Heart left ventricle (tissue), 16 donors: ENCODE data around the gene PRELID2. TPM values are rescaled to one million over a fixed set of nuclear protein-coding genes. Genes with fewer than 3 reads are reported as not detected.

ENCODE experiments used
- ATAC-seq, 4 donors: fragments of 200-7000 bp; cut with Tn5 transposase; one replicate each; pipeline ENCODE4 v1.9.1; 2020 to 2022; ENCODE audit warnings: moderate library complexity in 4 of 4, mild to moderate bottlenecking in 3 of 4, moderate number of reproducible peaks in 1 of 4
- DNase-seq, 5 donors: peaks; one replicate each; pipeline ENCODE4 v3.0.0-alpha.2; 2020
- H3K27ac ChIP-seq, 12 donors: fragments of 200-600 bp; sonication (generic) in 4 of 12; one replicate each; pipeline versions ENCODE4 v1.5.0 to v1.8.0; 2016 to 2022; ENCODE audit warnings: mild to moderate bottlenecking in 2 of 12
- H3K27me3 ChIP-seq, 9 donors: fragments of 200-600 bp; sonication (generic) in 2 of 9; one replicate each; pipeline versions ENCODE4 v1.5.1 to v1.8.0; 2016 to 2022; ENCODE audit warnings: mild to moderate bottlenecking in 3 of 9
- H3K36me3 ChIP-seq, 9 donors: fragments of 200-600 bp; sonication (generic) in 2 of 9; one replicate each; pipeline versions ENCODE4 v1.5.0 to v1.8.0; 2018 to 2022; ENCODE audit warnings: mild to moderate bottlenecking in 2 of 9
- H3K4me1 ChIP-seq, 12 donors: fragments of 200-600 bp; sonication (generic) in 4 of 12; one replicate each; pipeline versions ENCODE4 v1.5.0 to v1.8.0; 2016 to 2022; ENCODE audit warnings: mild to moderate bottlenecking in 3 of 12
- H3K4me3 ChIP-seq, 12 donors: fragments of 200-600 bp; sonication (generic) in 4 of 12; one replicate each; pipeline versions ENCODE4 v1.5.0 to v1.8.0; 2017 to 2022; ENCODE audit warnings: mild to moderate bottlenecking in 9 of 12, moderate library complexity in 4 of 12
- H3K9me3 ChIP-seq, 12 donors: fragments of 200-600 bp; sonication (generic) in 4 of 12; one replicate each; pipeline versions ENCODE4 v1.5.0 to v1.8.0; 2016 to 2022; ENCODE audit warnings: mild to moderate bottlenecking in 1 of 12
- POLR2A ChIP-seq, 2 donors: fragments of 450-650 bp; IDR thresholded peaks; one replicate each; pipeline ENCODE4 v1.6.1; 2017; ENCODE audit warnings: antibody characterized with exemption in 2 of 2, mild to moderate bottlenecking in 2 of 2, moderate library complexity in 2 of 2
- WGBS, 4 donors: extraction: QIAGEN DNeasy Blood & Tissue Kit in 2 of 4; methylation state at CpG; one replicate each; pipeline versions ENCODE4 v1.1.5 to v1.1.7; 2013 to 2018; 5-methylcytosine and 5-hydroxymethylcytosine counted together
- intact Hi-C, 10 donors: fragments of 100-400 bp; cut with DNase I; formaldehyde crosslinking; loops; one replicate each; pipeline versions ENCODE4 v1.11.1 to v1.14.2; 2022
- polyA plus RNA-seq, 2 donors: library from polyadenylated mRNA; stranded (reverse); fragments of 200-250 nt; gene quantifications; one replicate each; pipeline ENCODE4 v1.2.3, GENCODE V29; 2013
- total RNA-seq, 9 donors: library from RNA; depleted of rRNA in 2 of 9; stranded (reverse); fragments of >200 nt in 2 of 9; fragmentation: NEBNext Ultra II Directional in 3 of 9; extraction: Animal tissue kit (Norgen Biotek cat#: 25700) in 3 of 9; gene quantifications; one replicate each; pipeline versions ENCODE4 v1.1.0 to v1.2.4, GENCODE V29; 2016 to 2023
- TF ChIP-seq, protein P1 (sequence below), 12 donors: fragments of 200-600 bp; sonication (generic) in 4 of 12; IDR thresholded peaks; one replicate each; pipeline versions ENCODE4 v1.5.0 to v1.8.0; 2018 to 2022; ENCODE audit warnings: antibody characterized with exemption in 12 of 12, mild to moderate bottlenecking in 5 of 12
- donor health status: ischemic (EF 13 %, LVEDD 7.1; RV severe dilation, severe dysfunction).
- donor health status: healthy with polysubstance abuse.
- donor health status: DM: no; HTN: yes; CAD: no.
- donor health status: DM: no; HTN: no; CAD: no.
- donor health status: ischemic (EF 25% LVEDD 6.9; RV normal size, moderate dysfunction).
- donor health status: ischemic (EF 25% LVEDD 5.7; RV mildly dilated, moderate dysfunction).
- donor health status: healthy.
- donor health status: DM: yes; HTN: yes; CAD: no.
- donor health status: ischemic (EF 35%, LVEDD 5.7; RV mildly dilated, moderate dysfunction).
- donor health status: nonischemic (EF 11% LVEDD 7.7; RV severe dilation, severe dysfunction).
- donor health status: DM: yes; HTN: yes; CAD: no.
- donor health status: PGD.
- donor health status: ischemic (EF 29% LVEDD 5.4; RV normal size, mild dysfunction).
- donor health status: nonischemic (EF 23%, LVEDD 6.1; RV moderate dilation, normal function).

PRELID2 gene
- total and polyA plus RNA-seq, 11 donors, result 1.2 to 26.7 (median 9.1) TPM

DNA sequence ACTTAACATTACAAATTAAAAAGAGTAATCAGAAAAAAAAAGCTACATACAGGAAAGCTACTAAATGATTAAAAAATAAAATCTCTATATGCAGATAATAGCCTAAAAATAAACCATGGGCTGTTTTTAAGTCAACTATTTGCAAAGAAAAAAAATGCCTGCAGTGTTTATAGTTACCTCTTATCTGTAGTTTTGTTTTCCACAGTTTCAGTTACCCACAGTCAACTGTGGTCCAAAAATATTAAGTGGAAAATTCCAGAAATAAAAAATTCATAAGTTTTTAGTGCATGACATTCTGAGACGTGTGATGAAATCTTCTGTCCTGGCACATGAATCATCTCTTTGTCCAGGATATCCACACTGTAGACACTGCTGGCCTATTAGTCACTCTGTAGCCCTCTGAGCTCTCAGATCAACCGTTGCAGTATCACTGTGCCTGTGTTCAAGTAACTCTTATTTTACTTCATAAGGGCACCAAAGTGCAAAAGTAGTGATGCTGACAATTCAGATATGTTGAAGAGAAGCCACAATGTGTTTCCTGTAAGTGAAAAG is 59.2 kb downstream of the PRELID2 start:
- ATAC-seq (peak; percentile 42 to 98 (median 84)), DNase-seq (peak in 1 of 5 donors; percentile 36)
- Histone ChIP-seq H3K4me1 (peaks cover 0 to 16% (median 2%) of the 10 kb centered on the region in 12 donors), H3K27me3 (no peaks in the 10 kb centered on the region), H3K27ac (peak overlapping the region in 9 of 12 donors; percentile 12 to 85 (median 30)), H3K4me3 (no peak overlapping the region), H3K36me3 (peaks cover 0 to 5% (median 0%) of the 10 kb centered on the region in 9 donors), H3K9me3 (no peaks in the 10 kb centered on the region)
- intact Hi-C loops, result no loop called here
- TF ChIP-seq POLR2A (IDR thresholded peaks at IDR 0.05), result no peak
- TF ChIP-seq, protein P1, sequence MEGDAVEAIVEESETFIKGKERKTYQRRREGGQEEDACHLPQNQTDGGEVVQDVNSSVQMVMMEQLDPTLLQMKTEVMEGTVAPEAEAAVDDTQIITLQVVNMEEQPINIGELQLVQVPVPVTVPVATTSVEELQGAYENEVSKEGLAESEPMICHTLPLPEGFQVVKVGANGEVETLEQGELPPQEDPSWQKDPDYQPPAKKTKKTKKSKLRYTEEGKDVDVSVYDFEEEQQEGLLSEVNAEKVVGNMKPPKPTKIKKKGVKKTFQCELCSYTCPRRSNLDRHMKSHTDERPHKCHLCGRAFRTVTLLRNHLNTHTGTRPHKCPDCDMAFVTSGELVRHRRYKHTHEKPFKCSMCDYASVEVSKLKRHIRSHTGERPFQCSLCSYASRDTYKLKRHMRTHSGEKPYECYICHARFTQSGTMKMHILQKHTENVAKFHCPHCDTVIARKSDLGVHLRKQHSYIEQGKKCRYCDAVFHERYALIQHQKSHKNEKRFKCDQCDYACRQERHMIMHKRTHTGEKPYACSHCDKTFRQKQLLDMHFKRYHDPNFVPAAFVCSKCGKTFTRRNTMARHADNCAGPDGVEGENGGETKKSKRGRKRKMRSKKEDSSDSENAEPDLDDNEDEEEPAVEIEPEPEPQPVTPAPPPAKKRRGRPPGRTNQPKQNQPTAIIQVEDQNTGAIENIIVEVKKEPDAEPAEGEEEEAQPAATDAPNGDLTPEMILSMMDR (IDR thresholded peaks at IDR 0.05), result no peak
- 41 to 62% (median 49%) methylated on average over 2 of the region's 2 CpGs for WGBS, 4 donors

DNA sequence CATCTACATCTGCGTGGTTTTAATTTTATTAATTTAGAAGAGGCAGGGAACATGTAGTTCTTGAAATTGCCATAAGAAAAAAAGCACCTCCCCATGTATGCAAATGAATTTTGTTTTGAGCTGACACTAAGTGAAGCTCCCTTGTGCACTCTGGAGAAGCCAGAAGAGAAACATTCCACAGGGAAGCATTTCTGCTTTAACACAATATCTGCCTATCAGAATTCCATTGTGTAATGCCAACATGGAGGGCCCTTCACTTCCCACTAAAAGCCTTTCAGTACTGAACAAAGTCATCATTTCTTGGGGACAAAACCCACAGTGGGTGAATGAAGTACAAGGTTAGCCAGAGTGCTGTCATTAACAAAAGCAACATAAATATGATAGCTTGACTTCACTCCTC is 59.7 kb downstream of the PRELID2 start:
- ATAC-seq, result no peak
- no peak for TF ChIP-seq POLR2A (IDR thresholded peaks at IDR 0.05)
- TF ChIP-seq, protein P1 (IDR thresholded peaks at IDR 0.05), result no peak
- no peak for DNase-seq
- Histone ChIP-seq H3K4me1 (peaks cover 0 to 16% (median 2%) of the 10 kb centered on the region in 12 donors), H3K4me3 (no peak overlapping the region), H3K36me3 (peaks cover 0 to 5% (median 0%) of the 10 kb centered on the region in 9 donors), H3K27me3 (no peaks in the 10 kb centered on the region), H3K9me3 (no peaks in the 10 kb centered on the region), H3K27ac (peak overlapping the region in 9 of 12 donors; percentile 12 to 85 (median 30))
- intact Hi-C loops, result no loop called here
- WGBS, 4 donors, result 93 to 97% (median 95%) methylated on average over 1 of the region's 1 CpG

DNA sequence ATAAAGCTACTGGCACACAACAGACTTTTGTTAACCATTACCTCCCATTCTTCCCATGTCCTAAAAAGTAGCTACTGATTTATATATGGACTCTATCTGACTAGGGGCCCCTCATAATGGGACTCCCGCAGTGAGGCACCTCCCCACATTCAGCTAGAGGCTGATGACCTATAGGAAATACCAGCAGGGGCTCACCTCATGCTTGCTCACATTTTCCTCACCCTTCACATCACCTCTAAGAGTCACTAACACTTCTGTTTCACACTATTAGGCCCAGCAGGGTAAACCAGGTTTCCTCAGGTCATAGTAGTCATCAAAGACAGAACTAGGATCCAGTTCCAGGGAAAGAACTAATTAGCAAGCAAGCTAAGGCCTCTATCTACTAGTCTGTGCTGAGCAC is 60.7 kb downstream of the PRELID2 start:
- intact Hi-C loops, result no loop called here
- peaks cover 0 to 16% (median 2%) of the 10 kb centered on the region in 12 donors for H3K4me1 ChIP-seq
- H3K4me3 ChIP-seq, result no peak overlapping the region
- H3K9me3 ChIP-seq, result no peaks in the 10 kb centered on the region
- no peaks in the 10 kb centered on the region for H3K27me3 ChIP-seq
- no peak for ATAC-seq
- 79 to 93% (median 88%) methylated on average over 1 of the region's 1 CpG for WGBS, 4 donors
- peak overlapping the region in 1 of 12 donors; percentile 85 for H3K27ac ChIP-seq
- TF ChIP-seq POLR2A (IDR thresholded peaks at IDR 0.05), result no peak
- TF ChIP-seq, protein P1 (IDR thresholded peaks at IDR 0.05), result no peak
- no peak for DNase-seq
- peaks cover 0 to 5% (median 0%) of the 10 kb centered on the region in 9 donors for H3K36me3 ChIP-seq

DNA sequence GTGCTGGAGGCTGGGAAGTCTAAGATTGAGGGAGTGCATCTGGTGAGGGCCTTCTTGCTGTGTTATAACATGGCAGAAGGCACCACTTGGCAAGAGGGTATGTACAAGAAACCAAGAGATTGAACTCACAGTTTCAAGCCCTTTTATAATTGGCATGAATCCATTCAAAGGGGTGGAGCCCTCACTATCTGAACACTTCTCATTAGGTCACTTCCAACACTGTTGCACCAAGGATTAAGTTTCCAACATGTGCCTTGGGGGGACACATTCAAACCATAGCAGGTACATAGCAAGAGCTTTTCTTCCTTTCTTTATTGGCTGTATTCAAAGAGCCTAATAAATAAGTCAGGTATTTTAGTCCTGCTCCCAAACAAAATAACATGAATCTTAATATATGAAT is 62.7 kb downstream of the PRELID2 start:
- ATAC-seq, result no peak
- no peaks in the 10 kb centered on the region for H3K36me3 ChIP-seq
- H3K4me3 ChIP-seq, result no peak overlapping the region
- TF ChIP-seq POLR2A (IDR thresholded peaks at IDR 0.05), result no peak
- TF ChIP-seq, protein P1 (IDR thresholded peaks at IDR 0.05), result no peak
- H3K27ac ChIP-seq, result no peak overlapping the region
- H3K9me3 ChIP-seq, result peaks cover 0 to 2% (median 0%) of the 10 kb centered on the region in 12 donors
- intact Hi-C loops, result no loop called here
- DNase-seq, result no peak
- H3K27me3 ChIP-seq, result no peaks in the 10 kb centered on the region
- peaks cover 0 to 16% (median 2%) of the 10 kb centered on the region in 12 donors for H3K4me1 ChIP-seq
